Astrocyte of the cerebellum (primary cell): ENCODE measurements around the gene ATP11A.

Experiments used
- DNase-seq: peaks from one replicate; pipeline ENCODE4 v3.0.0-alpha.2; 2011; ENCODE audit warnings: low read depth
- H3K4me3 ChIP-seq: 2 replicates; pipeline ENCODE4 v1.5.1; 2011; ENCODE audit warnings: mild to moderate bottlenecking, low read depth, low read length, moderate library complexity
- in situ Hi-C: cut with HindIII; loops from 2 replicates; pipeline ENCODE4 v1.10.0; 2017; ENCODE audit warnings: low sequenced_read_pairs
- TF ChIP-seq, protein P1 (sequence below): IDR thresholded peaks from 2 replicates; pipeline ENCODE4 v1.5.1; 2012; ENCODE audit warnings: low read length, low read depth, moderate library complexity, mild to moderate bottlenecking; ENCODE audit errors: missing control alignments

The ATP11A gene

DNA sequence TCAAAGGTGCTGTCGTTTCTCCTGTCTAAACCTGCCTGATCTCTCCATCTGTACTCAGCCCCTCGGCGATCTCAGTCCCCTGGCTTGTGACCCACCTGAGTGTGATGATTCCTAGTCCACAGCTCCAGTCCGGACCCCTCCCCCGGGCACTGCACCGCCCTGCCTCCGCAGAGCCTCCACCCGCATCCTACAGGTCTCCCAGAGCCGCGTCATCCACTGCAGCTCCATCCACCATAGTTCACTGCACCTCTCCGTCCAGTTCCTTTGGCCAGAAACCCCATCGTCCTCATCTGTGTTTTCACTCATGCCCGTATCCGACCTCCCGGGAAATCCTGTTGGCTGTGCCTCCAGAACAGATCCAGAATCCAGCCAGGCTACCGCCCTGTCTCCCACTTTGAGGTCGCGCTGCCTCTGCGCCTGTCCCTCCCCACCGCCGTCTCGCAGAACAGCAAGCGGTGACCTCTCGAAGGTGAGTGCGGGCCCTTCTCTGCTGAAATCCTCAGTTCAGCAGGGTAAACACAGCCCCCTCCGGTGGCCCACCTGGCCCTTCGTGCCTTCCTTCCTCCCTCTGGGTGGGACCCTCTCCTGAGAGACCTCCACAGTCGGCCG lies 227.3 kb downstream of the ATP11A start:
- in situ Hi-C loops = no loop called here
- no peak for DNase-seq
- no peak overlapping the region for H3K4me3 ChIP-seq
- TF ChIP-seq, protein P1, sequence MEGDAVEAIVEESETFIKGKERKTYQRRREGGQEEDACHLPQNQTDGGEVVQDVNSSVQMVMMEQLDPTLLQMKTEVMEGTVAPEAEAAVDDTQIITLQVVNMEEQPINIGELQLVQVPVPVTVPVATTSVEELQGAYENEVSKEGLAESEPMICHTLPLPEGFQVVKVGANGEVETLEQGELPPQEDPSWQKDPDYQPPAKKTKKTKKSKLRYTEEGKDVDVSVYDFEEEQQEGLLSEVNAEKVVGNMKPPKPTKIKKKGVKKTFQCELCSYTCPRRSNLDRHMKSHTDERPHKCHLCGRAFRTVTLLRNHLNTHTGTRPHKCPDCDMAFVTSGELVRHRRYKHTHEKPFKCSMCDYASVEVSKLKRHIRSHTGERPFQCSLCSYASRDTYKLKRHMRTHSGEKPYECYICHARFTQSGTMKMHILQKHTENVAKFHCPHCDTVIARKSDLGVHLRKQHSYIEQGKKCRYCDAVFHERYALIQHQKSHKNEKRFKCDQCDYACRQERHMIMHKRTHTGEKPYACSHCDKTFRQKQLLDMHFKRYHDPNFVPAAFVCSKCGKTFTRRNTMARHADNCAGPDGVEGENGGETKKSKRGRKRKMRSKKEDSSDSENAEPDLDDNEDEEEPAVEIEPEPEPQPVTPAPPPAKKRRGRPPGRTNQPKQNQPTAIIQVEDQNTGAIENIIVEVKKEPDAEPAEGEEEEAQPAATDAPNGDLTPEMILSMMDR = no peak

DNA sequence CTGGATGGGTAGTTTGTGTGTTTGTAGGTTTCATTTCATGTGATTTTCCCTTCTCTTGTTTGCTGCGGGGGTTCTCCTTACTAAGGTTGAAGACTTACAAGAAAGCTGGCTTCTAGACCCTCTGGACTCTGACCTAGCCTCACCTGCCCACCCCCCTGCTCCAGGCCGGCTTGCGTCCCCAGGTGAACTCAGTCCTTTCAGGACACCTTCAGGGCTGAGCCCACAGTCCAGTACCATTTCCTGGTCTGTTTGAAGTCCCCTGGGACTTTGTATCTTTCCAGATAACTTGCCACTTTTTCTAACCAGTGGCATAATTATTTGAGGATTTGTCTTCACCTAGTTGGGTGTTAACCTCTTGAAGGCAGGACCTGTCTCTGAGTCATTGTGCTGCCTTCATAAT lies 227.9 kb downstream of the ATP11A start:
- TF ChIP-seq, protein P1 = no peak
- in situ Hi-C loops = no loop called here
- no peak for DNase-seq
- H3K4me3 ChIP-seq = no peak overlapping the region

GRCh38 chr13:112918266-112918665 lies 228.4 kb downstream of the ATP11A start:
- TF ChIP-seq, protein P1 = no peak
- no peak for DNase-seq
- in situ Hi-C loops = no loop called here
- H3K4me3 ChIP-seq = no peak overlapping the region

GRCh38 chr13:112918746-112919145 lies 228.9 kb downstream of the ATP11A start:
- TF ChIP-seq, protein P1 = no peak

DNA sequence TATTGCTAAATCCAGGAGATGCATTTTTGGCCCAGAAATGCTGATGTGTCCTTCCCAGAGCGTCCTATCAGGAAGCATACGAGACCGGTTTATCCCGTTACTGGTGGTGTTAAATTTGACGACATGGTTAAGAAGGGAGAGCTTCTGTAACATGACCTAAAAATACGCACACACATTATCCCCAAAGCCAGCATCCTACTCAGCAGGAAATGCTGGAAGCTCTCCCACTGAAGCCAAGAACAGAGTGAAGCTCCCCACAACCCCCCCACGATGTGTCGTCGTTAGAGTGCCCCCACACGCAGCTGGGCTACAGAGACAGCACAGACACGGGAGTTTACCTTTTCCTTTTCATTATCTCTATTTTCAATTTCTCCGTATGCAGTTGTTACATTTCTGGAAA lies 234.1 kb downstream of the ATP11A start:
- no peak overlapping the region for H3K4me3 ChIP-seq
- DNase-seq = no peak
- in situ Hi-C loops = no loop called here
- TF ChIP-seq, protein P1 = no peak

More at GRCh38 chr13:112918746-112919145, 228.9 kb downstream of the ATP11A start:
- no peak for DNase-seq
- in situ Hi-C loops = no loop called here
- no peak overlapping the region for H3K4me3 ChIP-seq

DNA sequence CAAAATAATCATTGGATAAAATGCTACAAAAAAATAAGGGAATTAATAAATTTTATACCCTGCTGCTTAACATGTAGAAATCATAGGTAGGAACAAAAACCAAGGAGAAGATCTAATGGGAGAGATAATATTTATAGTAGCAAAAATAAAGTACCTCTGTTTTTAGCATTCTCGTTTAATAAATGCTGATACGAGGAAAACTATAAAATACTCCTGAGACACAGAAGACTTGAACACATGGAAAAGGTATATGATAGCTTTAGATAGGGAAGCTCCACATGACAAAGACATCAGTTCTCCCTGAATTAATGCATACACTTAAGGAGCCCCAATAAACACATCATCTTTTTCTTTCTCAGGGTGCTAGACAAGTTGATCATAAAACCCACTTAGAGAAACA lies 234.5 kb downstream of the ATP11A start:
- in situ Hi-C loops = no loop called here
- DNase-seq = no peak
- TF ChIP-seq, protein P1 = no peak
- H3K4me3 ChIP-seq = no peak overlapping the region
